ENCODE measurements around the gene MTM1. TPM values are rescaled to one million over a fixed set of nuclear protein-coding genes. Genes with fewer than 3 reads are reported as not detected.
A peak's percentile ranks its signal among the peaks of the same experiment; 100 is the strongest.

MTM1 gene
- total and polyA plus RNA-seq, 12 donors, result 2.4 to 14.0 (median 10.2) TPM

GRCh38 chrX:150544222-150544787 lies 24.1 kb upstream of the MTM1 start:
- DNase-seq, result no peak
- intact Hi-C loops (cut with DNase I), result no loop called here
- no peak overlapping the region for H3K4me3 ChIP-seq
- H3K27me3 ChIP-seq, result peaks cover 0 to 4% (median 0%) of the 10 kb centered on the region in 7 donors
- H3K27ac ChIP-seq, result peak overlapping the region in 5 of 10 donors; percentile 14 to 55 (median 41)
- peaks cover 0 to 43% (median 11%) of the 10 kb centered on the region in 9 donors for H3K4me1 ChIP-seq
- no peaks in the 10 kb centered on the region for H3K36me3 ChIP-seq
- H3K9me3 ChIP-seq, result no peaks in the 10 kb centered on the region
- WGBS, 2 donors, result 68 to 80% methylated on average over 11 of the region's 11 CpGs
- peak in 4 of 9 donors; percentile 5 to 33 (median 16) for TF ChIP-seq CTCF (IDR thresholded peaks at IDR 0.05)
- peak in 2 of 8 donors; percentile 16 to 45 for ATAC-seq

- 71 to 72% methylated on average over 8 of the region's 8 CpGs for WGBS, 2 donors
Observed at GRCh38 chrX:150544835-150545770, 23.3 kb upstream of the MTM1 start.

GRCh38 chrX:150546711-150547153 lies 21.7 kb upstream of the MTM1 start:
- Histone ChIP-seq H3K27me3 (peaks cover 0 to 4% (median 0%) of the 10 kb centered on the region in 7 donors), H3K4me3 (peak overlapping the region in 3 of 10 donors; percentile 48 to 55 (median 49)), H3K4me1 (peaks cover 0 to 43% (median 11%) of the 10 kb centered on the region in 9 donors), H3K36me3 (no peaks in the 10 kb centered on the region), H3K9me3 (no peaks in the 10 kb centered on the region), H3K27ac (peak overlapping the region in 9 of 10 donors; percentile 66 to 88 (median 76))
- ATAC-seq (peak in 6 of 8 donors; percentile 22 to 55 (median 38)), DNase-seq (no peak)
- intact Hi-C loops (cut with DNase I), result loop anchor here in 1 of 10 donors (5.0 kb wide), 2 partner anchors 39 to 41 kb away; no protein-coding TSS in a partner anchor
- no peak for TF ChIP-seq CTCF (IDR thresholded peaks at IDR 0.05)
- 36 to 52% methylated on average over 9 of the region's 9 CpGs for WGBS, 2 donors

More at GRCh38 chrX:150544835-150545770, 23.3 kb upstream of the MTM1 start:
- Histone ChIP-seq H3K9me3 (no peaks in the 10 kb centered on the region), H3K27me3 (peaks cover 0 to 4% (median 0%) of the 10 kb centered on the region in 7 donors), H3K4me1 (peaks cover 0 to 43% (median 11%) of the 10 kb centered on the region in 9 donors), H3K36me3 (no peaks in the 10 kb centered on the region), H3K4me3 (no peak overlapping the region), H3K27ac (peak overlapping the region in 6 of 10 donors; percentile 22 to 88 (median 78))
- no peak for DNase-seq
- intact Hi-C loops (cut with DNase I), result loop anchor here in 1 of 10 donors (5.0 kb wide), 2 partner anchors 38 to 42 kb away; no protein-coding TSS in a partner anchor
- ATAC-seq, result peak in 2 of 8 donors; percentile 18 to 33
- no peak for TF ChIP-seq CTCF (IDR thresholded peaks at IDR 0.05)
